Superior temporal gyrus (tissue), 1 donor: ENCODE data around the gene SERTAD3.
"Not testable (repeated sequence)": the region's sequence is repeated elsewhere in the genome, so short reads cannot be mapped to it uniquely, and the experiment has no call there.

Experiments used
- DNase-seq: peaks from one replicate; pipeline ENCODE4 v3.0.0-alpha.2; 2016; ENCODE audit errors: extremely low spot score

The SERTAD3 gene

DNA sequence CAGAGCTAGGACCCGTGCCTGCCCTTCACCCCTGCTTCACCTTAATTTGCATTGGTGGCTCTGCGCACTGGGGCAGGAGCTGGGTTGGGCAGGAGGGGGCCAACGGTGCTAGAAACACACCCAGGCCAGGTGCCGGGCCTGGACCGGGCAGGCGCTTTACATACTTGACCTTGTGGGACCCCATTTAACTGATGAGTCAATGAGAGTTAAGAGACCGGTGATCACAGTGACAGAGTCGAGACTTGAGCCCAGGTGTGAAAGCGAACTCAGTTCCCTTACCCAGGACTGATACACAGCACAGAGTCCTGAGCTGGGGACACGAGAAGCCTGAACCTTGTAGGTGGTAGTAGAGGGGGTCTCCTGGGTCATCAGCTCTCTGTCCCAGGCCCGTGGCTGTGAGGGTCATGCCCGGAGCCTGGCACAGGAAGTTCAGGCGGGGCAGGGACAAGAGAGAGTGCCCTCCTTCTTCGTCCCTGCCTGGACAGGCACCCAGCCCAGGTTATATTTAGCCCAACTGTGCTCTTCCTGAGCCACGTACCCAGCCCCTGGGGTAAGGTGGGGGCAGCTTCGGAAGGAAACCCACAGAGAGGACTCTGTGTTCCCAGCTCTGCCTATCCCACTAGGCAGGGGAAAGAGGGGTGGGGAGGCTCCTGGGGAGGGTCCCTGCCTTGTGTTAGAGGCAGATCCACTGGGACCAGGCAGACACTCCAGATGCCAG is 32.9 kb downstream of the SERTAD3 start:
- DNase-seq: no peak

- DNase-seq: no peak
These were observed 34.1 kb downstream of the SERTAD3 start for GRCh38 chr19:40410030-40410389.

DNA sequence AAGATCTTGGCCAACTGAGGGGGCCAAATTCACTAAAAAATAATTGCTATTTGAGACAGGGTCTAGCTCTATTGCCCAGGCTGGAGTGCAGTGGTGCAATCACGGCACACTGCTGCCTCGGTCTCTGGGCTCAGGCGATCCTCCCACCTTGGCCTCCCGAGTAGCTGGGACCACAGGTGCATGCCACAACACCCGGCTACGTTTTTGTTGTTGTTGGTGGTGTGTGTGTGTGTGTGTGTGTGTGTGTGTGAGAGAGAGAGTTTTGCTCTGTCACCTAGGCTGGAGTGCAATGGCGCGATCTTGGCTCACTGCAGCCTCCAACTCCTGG is 35.6 kb downstream of the SERTAD3 start:
- DNase-seq: not testable (repeated sequence)

- DNase-seq: no peak
These were observed 36.2 kb downstream of the SERTAD3 start for GRCh38 chr19:40407714-40408597.

DNA sequence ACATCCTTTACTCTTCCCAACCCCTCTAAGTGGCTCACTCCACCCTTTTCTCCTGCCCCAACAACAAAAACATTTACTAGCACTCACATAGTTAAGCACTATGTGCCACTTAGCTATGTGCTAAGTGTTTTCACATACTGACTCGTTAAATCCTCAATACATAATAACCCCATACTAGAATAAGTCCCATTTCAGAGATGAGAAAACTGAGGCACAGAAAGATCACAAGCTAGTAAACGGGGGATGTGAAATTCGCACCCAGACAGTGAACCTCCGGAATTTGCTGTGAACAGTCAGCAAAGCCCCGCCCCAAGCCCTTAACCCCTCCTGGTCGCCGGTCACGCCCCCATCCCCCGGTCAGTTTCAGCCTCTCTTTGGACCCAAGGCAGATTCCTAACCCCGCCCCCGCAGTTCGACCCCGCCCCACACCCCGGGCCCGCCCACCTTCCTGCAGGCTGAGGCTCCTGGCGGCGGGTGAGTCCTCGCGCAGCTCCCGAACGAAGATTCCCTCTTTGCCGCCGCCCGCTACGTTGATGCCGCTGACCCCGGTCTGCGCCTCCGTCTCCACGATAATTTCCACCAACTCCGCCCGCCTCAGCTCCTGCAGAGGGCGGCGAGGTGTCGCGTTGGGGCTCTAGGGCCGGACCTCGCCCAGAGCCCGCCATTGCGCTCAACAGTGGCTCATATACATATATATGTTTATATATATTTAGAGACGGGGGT is 40.7 kb downstream of the SERTAD3 start:
- no peak for DNase-seq

- DNase-seq: no peak
These were observed 43.6 kb downstream of the SERTAD3 start for GRCh38 chr19:40400559-40400958.

GRCh38 chr19:40398417-40399131 is 45.6 kb downstream of the SERTAD3 start:
- DNase-seq: no peak

GRCh38 chr19:40397568-40397906 is 46.6 kb downstream of the SERTAD3 start:
- DNase-seq: no peak

- DNase-seq: no peak
These were observed 47.1 kb downstream of the SERTAD3 start for GRCh38 chr19:40396886-40397567.

- DNase-seq: no peak
These were observed 48.2 kb downstream of the SERTAD3 start for GRCh38 chr19:40395956-40396355.

GRCh38 chr19:40394816-40395210 is 49.3 kb downstream of the SERTAD3 start:
- no peak for DNase-seq

- no peak for DNase-seq
These were observed 50.0 kb downstream of the SERTAD3 start for GRCh38 chr19:40393894-40394815.

DNA sequence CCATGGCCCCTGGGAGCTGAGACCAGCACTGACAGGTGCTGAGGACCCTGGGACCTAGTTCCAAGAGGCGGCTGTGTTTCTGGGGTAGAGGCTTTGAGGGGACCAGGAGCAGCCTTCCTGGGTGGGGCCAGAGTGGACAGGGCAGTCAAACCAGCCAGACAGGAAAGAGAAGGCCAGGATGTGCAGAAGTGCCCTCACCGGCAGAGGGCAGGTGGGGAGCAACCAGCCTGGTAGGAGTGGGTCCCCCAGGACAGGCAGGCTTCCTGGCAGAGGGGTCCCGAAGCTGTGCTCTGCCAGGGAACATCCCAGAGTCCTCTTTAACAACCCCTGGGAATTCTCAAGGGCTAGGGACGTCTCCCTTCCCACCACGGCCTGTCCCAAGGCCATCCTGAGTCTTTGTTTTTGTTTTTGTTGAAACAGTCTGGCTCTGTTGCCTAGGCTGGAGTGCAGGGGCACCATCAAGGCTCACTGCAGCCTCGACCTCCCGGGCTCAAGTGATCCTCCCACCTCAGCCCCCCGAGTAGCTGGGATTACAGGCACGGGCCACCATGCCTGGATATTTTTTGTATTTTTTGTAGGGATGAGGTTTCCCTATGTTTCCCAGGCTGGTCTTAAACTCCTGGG is 51.1 kb downstream of the SERTAD3 start:
- no peak for DNase-seq

- no peak for DNase-seq
These were observed 52.0 kb downstream of the SERTAD3 start for GRCh38 chr19:40392123-40392522.
